ENCODE results near the gene TMEM203. TPM values are rescaled to one million over a fixed set of nuclear protein-coding genes. Genes with fewer than 3 reads are reported as not detected.

TMEM203 gene
- polyA plus RNA-seq, 12 donors, result 20.7 to 39.2 (median 31.1) TPM; not detected in 1

Other genes with a start within 250 kb of the TMEM203 start
- gene PTGDS, start 228.1 kb downstream of the TMEM203 start, polyA plus RNA-seq (ENCODE audit: insufficient read length in 12 of 12), result 10 to 100 TPM in 6 of 12 donors, 1 to 10 TPM in 4, not detected in 2; 5.3 to 30.3 (median 13.6) TPM
- under 1 TPM in 10 of 12 donors, not detected in 2; 0.19 to 0.74 (median 0.54) TPM for gene LCNL1, start 222.7 kb downstream of the TMEM203 start, polyA plus RNA-seq (ENCODE audit: insufficient read length in 12 of 12)
- 10 to 100 TPM in 11 of 12 donors, not detected in 1; 15.5 to 51.6 (median 19.6) TPM for gene PAXX, start 213.2 kb downstream of the TMEM203 start, polyA plus RNA-seq (ENCODE audit: insufficient read length in 12 of 12)
- gene CLIC3, start 209.1 kb downstream of the TMEM203 start, polyA plus RNA-seq (ENCODE audit: insufficient read length in 12 of 12), result 10 to 100 TPM in 1 of 12 donors, 1 to 10 TPM in 2, under 1 TPM in 6, not detected in 3; 0.23 to 26.6 (median 0.49) TPM
- 10 to 100 TPM in 11 of 12 donors, not detected in 1; 10.1 to 28.9 (median 13.0) TPM for gene ABCA2, start 177.4 kb downstream of the TMEM203 start, polyA plus RNA-seq (ENCODE audit: insufficient read length in 12 of 12)
- under 1 TPM in 3 of 12 donors, not detected in 9; 0.05 to 0.45 (median 0.08) TPM for gene FUT7, start 173.6 kb downstream of the TMEM203 start, polyA plus RNA-seq (ENCODE audit: insufficient read length in 12 of 12)
- 10 to 100 TPM in 11 of 12 donors, not detected in 1; 26.6 to 48.0 (median 30.3) TPM for gene NPDC1, start 159.5 kb downstream of the TMEM203 start, polyA plus RNA-seq (ENCODE audit: insufficient read length in 12 of 12)
- gene ENTPD2, start 151.6 kb downstream of the TMEM203 start, polyA plus RNA-seq (ENCODE audit: insufficient read length in 12 of 12), result 10 to 100 TPM in 7 of 12 donors, 1 to 10 TPM in 4, not detected in 1; 8.6 to 21.8 (median 12.8) TPM
- 1 to 10 TPM in 11 of 12 donors, not detected in 1; 2.0 to 8.0 (median 3.3) TPM for gene SAPCD2, start 135.1 kb downstream of the TMEM203 start, polyA plus RNA-seq (ENCODE audit: insufficient read length in 12 of 12)
- gene UAP1L1, start 128.1 kb downstream of the TMEM203 start, polyA plus RNA-seq (ENCODE audit: insufficient read length in 12 of 12), result 1 to 10 TPM in 10 of 12 donors, not detected in 2; 1.4 to 3.8 (median 1.8) TPM
- 10 to 100 TPM in 11 of 12 donors, not detected in 1; 34.2 to 65.1 (median 37.7) TPM for gene MAN1B1, start 118.7 kb downstream of the TMEM203 start, polyA plus RNA-seq (ENCODE audit: insufficient read length in 12 of 12)
- gene DPP7, start 90.9 kb downstream of the TMEM203 start, polyA plus RNA-seq (ENCODE audit: insufficient read length in 12 of 12), result 10 to 100 TPM in 11 of 12 donors, not detected in 1; 16.7 to 86.0 (median 23.7) TPM
- gene GRIN1, start 66.5 kb downstream of the TMEM203 start, polyA plus RNA-seq (ENCODE audit: insufficient read length in 12 of 12), result under 1 TPM in 4 of 12 donors, not detected in 8; 0.09 to 0.84 (median 0.14) TPM
- gene LRRC26, start 35.6 kb downstream of the TMEM203 start, polyA plus RNA-seq (ENCODE audit: insufficient read length in 12 of 12), result not detected
- not detected for gene TMEM210, start 33.6 kb downstream of the TMEM203 start, polyA plus RNA-seq (ENCODE audit: insufficient read length in 12 of 12)
- gene ANAPC2, start 17.1 kb downstream of the TMEM203 start, polyA plus RNA-seq (ENCODE audit: insufficient read length in 12 of 12), result 10 to 100 TPM in 11 of 12 donors, not detected in 1; 21.1 to 36.5 (median 30.4) TPM
- gene SSNA1, start 17.0 kb downstream of the TMEM203 start, polyA plus RNA-seq (ENCODE audit: insufficient read length in 12 of 12), result 10 to 100 TPM in 11 of 12 donors, not detected in 1; 36.2 to 86.3 (median 45.8) TPM
- gene TPRN, start 4.9 kb downstream of the TMEM203 start, polyA plus RNA-seq (ENCODE audit: insufficient read length in 12 of 12), result 10 to 100 TPM in 2 of 12 donors, 1 to 10 TPM in 9, not detected in 1; 4.2 to 10.4 (median 7.9) TPM
- 10 to 100 TPM in 2 of 12 donors, 1 to 10 TPM in 9, not detected in 1; 4.9 to 13.3 (median 6.9) TPM for gene NDOR1, start 52 bp upstream of the TMEM203 start, polyA plus RNA-seq (ENCODE audit: insufficient read length in 12 of 12)
- 1 to 10 TPM in 10 of 12 donors, not detected in 2; 1.7 to 7.1 (median 2.3) TPM for gene RNF208, start 16.6 kb upstream of the TMEM203 start, polyA plus RNA-seq (ENCODE audit: insufficient read length in 12 of 12)
- gene CYSRT1, start 19.5 kb upstream of the TMEM203 start, polyA plus RNA-seq (ENCODE audit: insufficient read length in 12 of 12), result 1 to 10 TPM in 9 of 12 donors, under 1 TPM in 1, not detected in 2; 0.91 to 3.2 (median 2.1) TPM
- 1 to 10 TPM in 7 of 12 donors, under 1 TPM in 3, not detected in 2; 0.66 to 2.9 (median 1.3) TPM for gene RNF224, start 21.9 kb upstream of the TMEM203 start, polyA plus RNA-seq (ENCODE audit: insufficient read length in 12 of 12)
- gene SLC34A3, start 25.3 kb upstream of the TMEM203 start, polyA plus RNA-seq (ENCODE audit: insufficient read length in 12 of 12), result 1 to 10 TPM in 6 of 12 donors, under 1 TPM in 4, not detected in 2; 0.43 to 1.6 (median 1.0) TPM
- gene TUBB4B, start 35.6 kb upstream of the TMEM203 start, polyA plus RNA-seq (ENCODE audit: insufficient read length in 12 of 12), result 100 to 1,000 TPM in 11 of 12 donors, not detected in 1; 121 to 306 (median 157) TPM
- gene STPG3, start 45.6 kb upstream of the TMEM203 start, polyA plus RNA-seq (ENCODE audit: insufficient read length in 12 of 12), result under 1 TPM in 6 of 12 donors, not detected in 6; 0.24 to 0.54 (median 0.30) TPM
- gene NELFB, start 49.7 kb upstream of the TMEM203 start, polyA plus RNA-seq (ENCODE audit: insufficient read length in 12 of 12), result 10 to 100 TPM in 11 of 12 donors, not detected in 1; 31.1 to 52.0 (median 39.2) TPM
- 10 to 100 TPM in 1 of 12 donors, 1 to 10 TPM in 10, not detected in 1; 3.5 to 14.8 (median 4.4) TPM for gene TOR4A, start 72.1 kb upstream of the TMEM203 start, polyA plus RNA-seq (ENCODE audit: insufficient read length in 12 of 12)
- 10 to 100 TPM in 2 of 12 donors, 1 to 10 TPM in 9, not detected in 1; 2.6 to 28.7 (median 4.3) TPM for gene NRARP, start 96.6 kb upstream of the TMEM203 start, polyA plus RNA-seq (ENCODE audit: insufficient read length in 12 of 12)
- gene EXD3, start 217.5 kb upstream of the TMEM203 start, polyA plus RNA-seq (ENCODE audit: insufficient read length in 12 of 12), result 10 to 100 TPM in 8 of 12 donors, 1 to 10 TPM in 3, not detected in 1; 6.7 to 21.6 (median 11.6) TPM
- gene NOXA1, start 217.7 kb upstream of the TMEM203 start, polyA plus RNA-seq (ENCODE audit: insufficient read length in 12 of 12), result 1 to 10 TPM in 10 of 12 donors, not detected in 2; 1.4 to 3.1 (median 2.4) TPM
- 1 to 10 TPM in 1 of 12 donors, under 1 TPM in 10, not detected in 1; 0.11 to 6.2 (median 0.34) TPM for gene ENTPD8, start 235.7 kb upstream of the TMEM203 start, polyA plus RNA-seq (ENCODE audit: insufficient read length in 12 of 12)